SH-SY5Y (cell line): ENCODE measurements around the gene SSBP2.

Source experiments
- GATA2 ChIP-seq: IDR thresholded peaks from 2 replicates; pipeline ENCODE4 v1.6.1; 2011; ENCODE audit warnings: mild to moderate bottlenecking, low read depth, low read length
- GATA3 ChIP-seq: IDR thresholded peaks from 2 replicates; pipeline ENCODE4 v1.6.1; 2011; ENCODE audit warnings: low read depth, mild to moderate bottlenecking, low read length, moderate library complexity

The SSBP2 gene

GRCh38 chr5:81778642-81779041 is 27.7 kb upstream of the SSBP2 start:
- TF ChIP-seq GATA3 = no peak
- no peak for TF ChIP-seq GATA2

GRCh38 chr5:81776258-81776657 is 25.4 kb upstream of the SSBP2 start:
- TF ChIP-seq GATA3 = no peak
- no peak for TF ChIP-seq GATA2

GRCh38 chr5:81774374-81774773 is 23.5 kb upstream of the SSBP2 start:
- TF ChIP-seq GATA2 = no peak
- TF ChIP-seq GATA3 = no peak

- no peak for TF ChIP-seq GATA2
Measured at GRCh38 chr5:81773574-81773973, 22.7 kb upstream of the SSBP2 start.

GRCh38 chr5:81773161-81773560 is 22.3 kb upstream of the SSBP2 start:
- TF ChIP-seq GATA3 (no peak), GATA2 (no peak)

- TF ChIP-seq GATA3 (no peak), GATA2 (no peak)
Measured at GRCh38 chr5:81772488-81772887, 21.6 kb upstream of the SSBP2 start.

GRCh38 chr5:81768935-81769452 is 18.1 kb upstream of the SSBP2 start:
- TF ChIP-seq GATA3 (no peak), GATA2 (no peak)

GRCh38 chr5:81767938-81768337 is 17.0 kb upstream of the SSBP2 start:
- TF ChIP-seq GATA2 (no peak), GATA3 (no peak)

GRCh38 chr5:81767097-81767496 is 16.2 kb upstream of the SSBP2 start:
- TF ChIP-seq GATA3 (no peak), GATA2 (no peak)

- TF ChIP-seq GATA2 (no peak), GATA3 (no peak)
Measured at GRCh38 chr5:81766611-81767010, 15.7 kb upstream of the SSBP2 start.

GRCh38 chr5:81763294-81763928 is 12.5 kb upstream of the SSBP2 start:
- TF ChIP-seq GATA2 = no peak
- no peak for TF ChIP-seq GATA3

- TF ChIP-seq GATA3 (no peak), GATA2 (no peak)
Measured at GRCh38 chr5:81762853-81763252, 12.0 kb upstream of the SSBP2 start.

- TF ChIP-seq GATA3 = no peak
Measured at GRCh38 chr5:81762401-81762800, 11.5 kb upstream of the SSBP2 start.

GRCh38 chr5:81761970-81762369 is 11.1 kb upstream of the SSBP2 start:
- TF ChIP-seq GATA2 = no peak

- TF ChIP-seq GATA3 = no peak
- no peak for TF ChIP-seq GATA2
Measured at GRCh38 chr5:81761270-81761669, 10.4 kb upstream of the SSBP2 start.

GRCh38 chr5:81760521-81760920 is 9.6 kb upstream of the SSBP2 start:
- no peak for TF ChIP-seq GATA2
- TF ChIP-seq GATA3 = no peak
